ENCODE data around the gene NCAM1.

Gene NCAM1

GRCh38 chr11:113148076-113148475 lies 186.9 kb downstream of the NCAM1 start:
- Mint-ChIP-seq H3K36me3 (no peaks in the 10 kb centered on the region), H3K27me3 (peaks cover 7% of the 10 kb centered on the region), H3K27ac (no peak overlapping the region), H3K4me1 (no peaks in the 10 kb centered on the region), H3K9me3 (no peaks in the 10 kb centered on the region), H3K4me3 (no peak overlapping the region)

- no peaks in the 10 kb centered on the region for H3K4me1 Mint-ChIP-seq
- H3K9me3 Mint-ChIP-seq: no peaks in the 10 kb centered on the region
- H3K4me3 Mint-ChIP-seq: no peak overlapping the region
- no peaks in the 10 kb centered on the region for H3K36me3 Mint-ChIP-seq
- H3K27me3 Mint-ChIP-seq: peaks cover 7% of the 10 kb centered on the region
- H3K27ac Mint-ChIP-seq: no peak overlapping the region
Measured at GRCh38 chr11:113148652-113149051, 187.4 kb downstream of the NCAM1 start.

DNA sequence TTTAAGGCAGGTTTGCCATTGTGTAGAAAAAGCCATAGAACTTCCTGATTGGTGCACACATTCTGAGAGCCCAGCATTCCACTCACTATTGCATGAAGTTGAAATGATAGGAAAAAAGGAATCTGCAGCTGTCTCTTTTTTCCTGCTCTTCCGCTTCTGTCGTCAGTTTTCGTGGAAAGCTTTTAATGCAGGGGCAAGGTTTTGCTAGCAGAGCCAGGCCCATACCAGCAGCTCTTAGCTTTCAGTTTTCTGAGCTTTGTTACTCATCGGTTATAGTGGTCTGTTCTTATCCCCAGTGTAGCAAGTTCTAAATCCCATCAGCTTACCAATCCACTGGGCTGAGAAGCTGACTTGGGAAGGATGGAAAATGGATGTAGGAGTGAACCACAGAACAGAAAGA lies 190.3 kb downstream of the NCAM1 start:
- Mint-ChIP-seq H3K4me3 (no peak overlapping the region), H3K27me3 (peaks cover 3% of the 10 kb centered on the region), H3K27ac (no peak overlapping the region), H3K36me3 (no peaks in the 10 kb centered on the region), H3K4me1 (no peaks in the 10 kb centered on the region), H3K9me3 (no peaks in the 10 kb centered on the region)

- Mint-ChIP-seq H3K27ac (no peak overlapping the region), H3K4me1 (no peaks in the 10 kb centered on the region), H3K36me3 (no peaks in the 10 kb centered on the region), H3K9me3 (no peaks in the 10 kb centered on the region), H3K4me3 (no peak overlapping the region), H3K27me3 (peaks cover 3% of the 10 kb centered on the region)
Measured at GRCh38 chr11:113152500-113152899, 191.3 kb downstream of the NCAM1 start.

- no peak overlapping the region for H3K27ac Mint-ChIP-seq
- H3K36me3 Mint-ChIP-seq: no peaks in the 10 kb centered on the region
- no peak overlapping the region for H3K4me3 Mint-ChIP-seq
- no peaks in the 10 kb centered on the region for H3K9me3 Mint-ChIP-seq
- no peaks in the 10 kb centered on the region for H3K4me1 Mint-ChIP-seq
- peaks cover 3% of the 10 kb centered on the region for H3K27me3 Mint-ChIP-seq
Measured at GRCh38 chr11:113153847-113154246, 192.6 kb downstream of the NCAM1 start.

- Mint-ChIP-seq H3K4me3 (no peak overlapping the region), H3K27ac (no peak overlapping the region), H3K9me3 (no peaks in the 10 kb centered on the region)
Measured at GRCh38 chr11:113159988-113160807, 199.0 kb downstream of the NCAM1 start.

DNA sequence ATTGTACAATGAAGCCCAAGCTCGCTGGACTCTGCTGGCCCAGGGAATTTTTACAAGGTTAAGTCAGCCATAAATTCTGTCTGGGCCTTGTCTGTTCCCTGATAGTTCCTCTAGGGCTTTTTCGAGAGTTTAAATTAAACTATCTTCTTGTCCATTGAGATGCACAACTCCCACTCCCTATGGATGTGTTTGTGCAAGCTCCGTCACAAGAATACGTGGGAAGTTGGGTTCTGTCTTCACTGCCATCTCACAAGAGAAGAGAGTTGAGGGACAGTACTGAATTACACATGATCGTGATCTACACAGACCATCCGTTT lies 199.5 kb downstream of the NCAM1 start:
- Mint-ChIP-seq H3K9me3 (no peaks in the 10 kb centered on the region), H3K4me3 (no peak overlapping the region), H3K36me3 (no peaks in the 10 kb centered on the region), H3K27ac (no peak overlapping the region), H3K27me3 (peaks cover 3% of the 10 kb centered on the region), H3K4me1 (no peaks in the 10 kb centered on the region)

More at GRCh38 chr11:113159988-113160807, 199.0 kb downstream of the NCAM1 start:
- Mint-ChIP-seq H3K4me1 (no peaks in the 10 kb centered on the region), H3K27me3 (peaks cover 3% of the 10 kb centered on the region), H3K36me3 (no peaks in the 10 kb centered on the region)

DNA sequence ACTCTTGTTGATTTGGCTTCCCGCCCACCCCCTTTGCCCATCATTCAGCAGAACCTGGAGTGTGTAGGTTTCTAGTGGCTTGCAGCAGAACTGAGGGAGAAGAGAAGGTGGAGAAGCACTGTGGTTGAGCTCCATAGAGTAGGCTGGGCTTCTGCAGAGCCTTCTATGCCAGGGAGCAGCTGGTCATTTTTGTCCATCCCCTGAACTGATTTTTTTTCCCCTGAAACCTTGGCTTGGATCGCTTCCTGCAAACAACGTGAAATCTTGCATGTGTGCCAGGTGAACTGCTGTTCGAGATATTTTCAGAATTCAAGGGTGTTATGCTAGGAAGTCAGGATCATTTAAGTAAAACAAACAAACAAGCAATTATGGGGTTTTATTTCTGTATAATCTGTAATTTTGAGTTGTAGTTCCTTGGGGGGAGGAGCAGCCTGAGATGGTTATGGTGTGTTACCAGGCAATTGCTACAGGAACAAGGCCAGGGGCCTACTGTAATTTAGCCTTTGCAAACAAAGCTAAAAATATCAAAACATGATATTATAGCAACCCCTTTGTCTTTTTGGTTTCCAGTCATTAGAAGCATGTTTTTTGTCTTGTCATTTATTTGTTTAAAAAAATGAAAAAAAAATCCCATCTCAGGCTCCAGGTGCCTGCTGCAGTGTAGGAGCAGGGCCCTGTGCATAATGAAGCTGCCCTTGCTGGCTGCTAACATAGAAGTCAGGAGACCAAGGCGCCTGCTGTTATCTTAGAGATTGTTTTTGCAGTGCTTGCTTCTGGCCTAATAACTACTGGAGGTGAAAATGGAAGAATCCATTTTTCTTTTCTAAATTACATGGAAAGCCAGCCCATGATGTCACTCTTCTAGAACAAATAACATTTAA lies 200.7 kb downstream of the NCAM1 start:
- H3K36me3 Mint-ChIP-seq: no peaks in the 10 kb centered on the region
- H3K27me3 Mint-ChIP-seq: peaks cover 3% of the 10 kb centered on the region
- no peak overlapping the region for H3K4me3 Mint-ChIP-seq
- H3K4me1 Mint-ChIP-seq: no peaks in the 10 kb centered on the region
- no peak overlapping the region for H3K27ac Mint-ChIP-seq
- H3K9me3 Mint-ChIP-seq: no peaks in the 10 kb centered on the region

DNA sequence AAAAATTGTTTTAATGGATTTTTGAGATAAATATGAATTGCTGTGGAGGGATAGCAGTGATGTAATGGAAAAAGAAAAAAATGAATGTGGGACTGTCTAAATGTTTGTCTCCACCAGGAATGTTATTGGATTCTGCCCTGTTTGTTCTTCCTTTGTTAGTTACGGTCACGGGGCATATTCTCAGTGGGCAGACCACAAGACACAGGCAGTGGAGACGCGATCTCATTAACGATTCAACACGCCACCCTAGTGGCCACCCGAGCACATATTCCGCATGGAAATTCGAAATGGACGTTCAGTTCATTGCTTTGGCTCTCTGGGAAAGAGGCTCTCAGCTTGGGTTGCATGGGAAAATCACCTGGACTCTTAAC lies 201.4 kb downstream of the NCAM1 start:
- no peaks in the 10 kb centered on the region for H3K4me1 Mint-ChIP-seq
- no peak overlapping the region for H3K27ac Mint-ChIP-seq
- H3K36me3 Mint-ChIP-seq: no peaks in the 10 kb centered on the region
- peaks cover 3% of the 10 kb centered on the region for H3K27me3 Mint-ChIP-seq
- H3K4me3 Mint-ChIP-seq: no peak overlapping the region
- no peaks in the 10 kb centered on the region for H3K9me3 Mint-ChIP-seq

DNA sequence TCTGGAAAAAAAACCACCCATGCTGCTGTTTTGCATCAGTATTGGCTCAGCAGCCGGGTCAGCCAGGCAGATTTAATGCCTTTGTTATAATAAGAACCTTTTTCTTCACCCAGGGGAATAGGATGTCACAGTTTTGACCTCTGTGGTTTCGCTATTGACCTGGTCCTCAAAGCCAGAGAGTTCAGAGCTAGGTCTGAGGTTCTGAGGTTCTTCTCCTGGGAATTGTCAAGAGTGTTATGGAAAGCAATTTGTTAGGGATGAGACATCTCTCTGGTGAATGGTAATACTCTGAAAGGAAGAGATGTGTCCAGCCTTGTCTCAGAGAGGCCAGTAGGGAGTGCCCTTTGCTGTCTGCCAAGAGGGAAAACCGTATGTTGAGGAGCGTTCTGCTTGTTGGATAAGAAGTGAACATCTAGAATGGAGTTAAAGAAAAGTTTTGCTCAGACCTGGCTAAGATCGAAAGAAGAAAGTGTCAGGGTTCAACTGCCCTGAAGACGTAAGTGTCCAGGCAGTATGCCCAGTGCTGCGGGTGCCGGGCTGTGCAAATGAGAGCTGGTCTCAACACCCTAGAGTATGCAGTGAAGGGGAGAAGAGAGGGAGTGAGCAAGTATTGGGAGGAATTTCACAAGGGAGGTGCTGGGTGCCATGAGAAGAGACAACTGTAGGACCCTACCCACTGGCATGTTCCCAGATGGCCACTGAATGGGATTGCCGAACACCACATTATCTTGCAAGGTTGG lies 202.2 kb downstream of the NCAM1 start:
- H3K36me3 Mint-ChIP-seq: no peaks in the 10 kb centered on the region
- no peak overlapping the region for H3K27ac Mint-ChIP-seq
- no peaks in the 10 kb centered on the region for H3K9me3 Mint-ChIP-seq
- no peak overlapping the region for H3K4me3 Mint-ChIP-seq
- H3K27me3 Mint-ChIP-seq: peaks cover 3% of the 10 kb centered on the region
- H3K4me1 Mint-ChIP-seq: no peaks in the 10 kb centered on the region

GRCh38 chr11:113166280-113166679 lies 205.1 kb downstream of the NCAM1 start:
- no peaks in the 10 kb centered on the region for H3K36me3 Mint-ChIP-seq
- H3K4me3 Mint-ChIP-seq: no peak overlapping the region
- peaks cover 2% of the 10 kb centered on the region for H3K27me3 Mint-ChIP-seq
- no peaks in the 10 kb centered on the region for H3K9me3 Mint-ChIP-seq
- no peak overlapping the region for H3K27ac Mint-ChIP-seq
- H3K4me1 Mint-ChIP-seq: no peaks in the 10 kb centered on the region

GRCh38 chr11:113167599-113167998 lies 206.4 kb downstream of the NCAM1 start:
- Mint-ChIP-seq H3K4me3 (no peak overlapping the region), H3K27me3 (peaks cover under 1% of the 10 kb centered on the region), H3K27ac (no peak overlapping the region), H3K36me3 (no peaks in the 10 kb centered on the region), H3K9me3 (no peaks in the 10 kb centered on the region), H3K4me1 (no peaks in the 10 kb centered on the region)

DNA sequence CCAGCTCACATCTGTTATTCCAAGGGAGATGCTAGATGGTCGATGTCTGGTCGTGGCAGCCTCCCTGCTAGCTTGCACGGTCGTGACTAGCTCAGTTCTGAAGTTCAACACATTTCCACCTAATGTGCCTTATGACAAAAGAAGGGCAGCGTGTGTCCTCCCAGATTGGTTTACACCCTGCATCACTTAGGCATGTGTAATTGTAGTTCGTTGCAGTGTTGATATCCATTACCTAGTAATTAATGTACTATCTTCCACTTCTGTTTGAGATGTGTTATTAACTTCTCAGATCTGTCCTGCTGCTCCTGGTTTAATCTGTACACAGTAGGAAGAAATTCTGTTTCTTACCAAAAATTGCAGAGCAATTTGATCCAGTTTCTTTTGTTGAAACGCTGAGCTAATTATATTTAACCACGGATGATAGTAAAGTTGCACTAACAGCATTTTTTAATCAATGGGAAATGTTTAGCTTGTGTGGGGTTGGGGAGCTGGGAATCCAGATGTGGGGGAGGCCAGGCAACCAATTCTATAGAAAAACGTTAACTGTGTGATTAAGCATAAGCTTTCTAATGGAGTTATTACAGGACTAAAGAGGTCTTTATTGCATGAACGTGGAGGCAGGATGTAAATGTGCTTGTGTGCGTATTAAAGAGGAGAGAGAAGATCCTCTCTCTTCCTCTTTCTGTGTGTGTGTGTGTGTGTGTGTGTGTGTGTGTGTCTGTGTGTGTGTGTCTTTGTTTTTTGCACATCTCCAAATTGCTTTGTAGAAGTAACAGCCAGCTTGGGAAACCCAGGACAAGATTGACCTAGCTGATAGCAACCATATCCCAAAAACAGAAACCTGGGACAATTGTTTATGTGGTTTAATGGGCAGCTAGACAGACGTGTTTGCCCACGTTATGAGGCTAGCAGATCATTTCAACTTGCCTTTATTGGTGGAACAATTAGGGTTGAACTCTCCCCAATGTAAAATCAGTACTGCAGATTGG lies 207.4 kb downstream of the NCAM1 start:
- H3K4me1 Mint-ChIP-seq: no peaks in the 10 kb centered on the region
- no peaks in the 10 kb centered on the region for H3K36me3 Mint-ChIP-seq
- no peak overlapping the region for H3K4me3 Mint-ChIP-seq
- H3K27ac Mint-ChIP-seq: no peak overlapping the region
- peaks cover 3% of the 10 kb centered on the region for H3K27me3 Mint-ChIP-seq
- no peaks in the 10 kb centered on the region for H3K9me3 Mint-ChIP-seq

- Mint-ChIP-seq H3K4me1 (no peaks in the 10 kb centered on the region), H3K36me3 (no peaks in the 10 kb centered on the region), H3K27ac (no peak overlapping the region), H3K4me3 (no peak overlapping the region), H3K9me3 (no peaks in the 10 kb centered on the region), H3K27me3 (peaks cover 3% of the 10 kb centered on the region)
Measured at GRCh38 chr11:113172382-113172951, 211.2 kb downstream of the NCAM1 start.

Measured in activated naive CD4-positive, alpha-beta T cell treated with anti-CD3 and anti-CD28 coated beads, Interleukin-2, amount 50 U/mL, for 24 hours (primary cell).